Stimulated activated CD4-positive, alpha-beta T cell treated with anti-CD3 and anti-CD28 coated beads, Interleukin-4, amount 100 ng/mL, for 1 hour (primary cell): Measurements from ENCODE around the gene HOXB7.
A peak's percentile ranks its signal among the peaks of the same experiment; 100 is the strongest.

ENCODE experiments used
- DNase-seq: peaks from one replicate; pipeline ENCODE4 v3.0.0-alpha.2; 2020

Gene HOXB7

DNA sequence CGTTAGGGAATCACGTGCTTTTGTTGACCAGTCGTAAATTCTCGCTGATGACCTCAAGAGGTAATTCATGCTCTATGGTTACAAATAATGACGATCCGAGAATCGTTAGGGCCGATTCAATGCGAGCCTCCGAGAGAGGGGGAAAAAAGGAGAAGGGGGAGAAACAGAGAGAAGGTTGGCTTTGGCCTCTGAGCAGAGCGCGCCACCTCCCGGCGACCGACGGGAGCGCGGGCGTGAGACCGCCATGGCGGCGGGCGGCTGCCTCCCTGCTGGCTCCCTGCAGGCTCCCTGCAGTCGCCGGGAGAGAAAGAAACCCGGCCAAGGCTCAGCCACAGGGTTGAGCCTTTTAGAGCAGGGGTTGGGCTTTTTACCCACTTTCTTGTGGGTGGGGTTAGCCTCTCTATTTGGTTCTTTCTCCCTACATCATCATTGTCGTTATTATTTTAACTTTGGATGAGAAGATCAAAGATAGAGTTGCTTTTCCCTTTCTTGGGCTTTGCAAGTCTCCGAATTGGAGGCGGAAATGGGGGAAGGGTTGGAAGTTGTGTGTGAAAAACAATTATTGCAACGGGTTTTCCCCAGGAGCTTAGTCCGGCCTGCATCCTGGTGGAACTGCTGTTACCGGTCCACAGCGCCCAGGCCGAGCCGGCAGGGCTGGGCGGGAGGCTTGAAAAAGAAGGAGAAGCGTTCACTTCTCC lies 16.8 kb downstream of the HOXB7 start:
- DNase-seq, result peak; percentile 85

DNA sequence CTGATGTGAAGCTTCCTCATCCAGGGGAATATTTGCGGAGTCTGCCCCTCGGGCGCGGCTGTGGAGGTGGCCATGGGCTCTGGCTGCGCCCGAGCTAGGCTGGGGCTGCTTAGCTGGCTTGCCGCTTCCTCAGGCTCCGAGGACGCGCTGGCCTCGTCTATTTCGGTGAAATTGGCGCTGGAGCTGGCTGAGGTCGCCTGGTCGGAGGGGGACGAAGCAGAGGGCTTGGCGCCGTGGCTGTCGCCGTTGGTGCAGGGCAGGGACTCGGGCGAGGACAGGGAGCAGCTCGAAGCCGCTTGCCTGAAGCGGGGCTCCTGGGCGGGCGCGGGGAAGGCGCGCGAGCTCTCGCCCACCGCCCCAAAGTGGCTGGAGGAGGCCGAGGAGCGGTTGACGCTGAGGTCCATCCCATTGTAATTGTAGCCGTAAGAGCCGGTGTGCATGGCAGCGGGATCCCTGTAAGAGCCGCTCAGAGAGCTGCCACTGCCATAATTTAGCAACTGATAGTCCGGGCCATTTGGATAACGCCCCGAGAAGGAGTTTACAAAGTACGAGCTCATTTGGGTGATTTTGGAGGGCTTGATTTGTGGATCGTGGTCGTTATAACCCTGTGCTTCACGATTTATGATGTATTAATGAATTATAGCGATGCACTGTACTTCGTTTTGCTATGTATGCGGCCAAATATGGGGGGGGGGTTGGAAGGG lies 17.5 kb downstream of the HOXB7 start, which contains the start of gene HOXB5:
TSS of gene HOXB5 (minus strand) at position 654 of the 704 bp plus-strand sequence. CDS start at position 557, 97 bp downstream.
- DNase-seq, result no peak

DNA sequence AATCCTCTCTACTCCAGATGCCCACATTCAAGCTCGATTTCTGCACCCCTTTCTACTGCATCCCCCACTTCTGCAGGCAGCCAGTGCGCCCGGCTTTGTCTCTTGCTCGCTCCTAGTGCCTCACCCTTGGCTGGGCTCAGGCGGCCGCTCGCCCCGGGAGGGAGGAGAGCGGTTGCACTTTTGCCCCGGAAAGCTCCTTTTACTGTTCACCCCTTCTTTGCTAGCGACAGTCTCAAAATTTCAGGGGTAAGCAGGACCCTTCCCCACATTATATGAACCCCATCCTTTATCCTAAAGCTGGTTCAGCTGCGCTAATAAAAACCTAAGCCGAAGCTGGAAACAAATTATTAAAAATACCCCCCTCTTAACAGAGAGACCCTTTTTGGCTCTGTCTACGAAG lies 18.2 kb downstream of the HOXB7 start:
- DNase-seq, result no peak

DNA sequence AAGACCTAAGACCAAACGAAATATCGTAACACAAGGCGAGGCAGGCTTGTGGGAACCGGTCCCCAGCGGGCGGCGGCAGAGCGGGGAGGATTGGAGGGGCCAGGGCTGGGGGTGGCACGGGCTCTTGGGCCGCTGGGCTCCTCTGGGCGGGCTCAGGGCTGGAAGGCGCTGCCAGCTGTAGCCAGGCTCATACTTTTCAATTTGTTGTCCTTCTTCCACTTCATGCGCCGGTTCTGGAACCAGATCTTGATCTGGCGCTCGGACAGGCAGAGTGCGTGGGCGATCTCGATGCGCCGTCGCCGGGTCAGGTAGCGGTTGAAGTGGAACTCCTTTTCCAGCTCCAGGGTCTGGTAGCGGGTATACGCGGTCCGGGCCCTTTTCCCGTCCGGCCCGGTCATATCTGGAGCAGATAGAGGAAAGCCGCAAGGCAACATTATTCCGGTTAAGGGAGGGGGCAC lies 18.7 kb downstream of the HOXB7 start:
- no peak for DNase-seq

DNA sequence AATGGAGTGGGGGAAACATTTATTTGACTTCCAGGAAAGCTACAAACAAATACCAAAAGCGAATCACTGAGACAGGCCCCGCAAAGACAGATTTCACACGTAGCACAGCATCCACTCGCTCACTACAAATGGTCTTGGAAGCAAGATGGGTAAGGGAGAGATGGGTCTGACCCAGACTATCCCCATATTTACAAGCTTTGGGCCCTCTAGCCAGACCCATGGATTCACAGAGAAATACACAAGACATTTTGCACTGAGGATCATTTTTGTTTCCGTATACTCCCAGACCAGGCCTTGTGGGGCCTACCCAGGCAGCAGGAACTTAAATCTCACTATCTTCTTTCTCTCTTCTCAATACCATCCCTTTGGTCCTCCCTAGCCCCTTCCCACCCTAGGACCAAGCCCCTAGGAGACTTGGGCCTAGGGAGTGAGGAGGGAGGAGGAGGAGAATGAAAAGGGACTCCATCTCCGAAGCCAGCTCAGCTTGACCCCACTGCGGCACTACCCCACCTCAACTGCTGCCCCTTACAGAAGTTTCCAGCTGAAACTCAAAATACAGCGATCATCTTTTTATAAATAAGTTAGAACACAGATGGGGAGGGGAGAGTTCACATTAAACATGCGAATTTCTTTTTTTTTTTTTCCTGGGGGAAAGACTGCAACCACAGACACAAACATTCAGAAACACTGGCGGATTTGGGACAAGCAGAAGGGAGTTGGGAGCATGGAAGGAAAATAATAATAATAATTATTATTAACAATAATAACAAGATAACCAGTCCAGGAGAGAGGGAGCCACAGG lies 19.4 kb downstream of the HOXB7 start:
- DNase-seq, result no peak

DNA sequence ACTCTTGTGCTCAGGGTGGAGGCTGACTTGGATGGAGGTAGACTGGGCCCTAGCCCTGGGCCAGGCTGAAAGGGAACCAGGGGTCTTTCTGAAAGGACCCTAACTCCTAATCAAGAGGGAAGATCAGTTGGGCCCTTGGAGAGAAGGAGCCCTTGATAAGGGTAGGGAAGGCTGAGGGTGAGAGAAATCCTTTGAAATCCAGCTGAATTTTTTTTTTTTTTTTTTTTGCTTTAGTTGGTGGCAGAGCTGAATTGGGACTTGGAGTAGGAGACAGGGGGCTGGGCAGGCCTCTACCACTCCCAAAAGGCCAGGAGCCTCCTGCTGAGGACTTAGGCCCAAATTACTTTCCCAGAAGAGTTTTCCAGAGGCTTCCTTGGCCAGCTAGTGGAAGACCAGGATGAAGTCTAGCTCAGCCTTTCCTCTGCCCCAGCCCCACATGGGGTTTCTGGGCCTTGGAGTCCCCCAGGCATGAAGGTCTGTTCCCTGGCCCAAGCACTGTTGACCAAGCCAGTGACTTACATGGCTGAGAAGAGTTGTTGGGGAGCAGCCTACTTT lies 20.1 kb downstream of the HOXB7 start:
- DNase-seq, result no peak

DNA sequence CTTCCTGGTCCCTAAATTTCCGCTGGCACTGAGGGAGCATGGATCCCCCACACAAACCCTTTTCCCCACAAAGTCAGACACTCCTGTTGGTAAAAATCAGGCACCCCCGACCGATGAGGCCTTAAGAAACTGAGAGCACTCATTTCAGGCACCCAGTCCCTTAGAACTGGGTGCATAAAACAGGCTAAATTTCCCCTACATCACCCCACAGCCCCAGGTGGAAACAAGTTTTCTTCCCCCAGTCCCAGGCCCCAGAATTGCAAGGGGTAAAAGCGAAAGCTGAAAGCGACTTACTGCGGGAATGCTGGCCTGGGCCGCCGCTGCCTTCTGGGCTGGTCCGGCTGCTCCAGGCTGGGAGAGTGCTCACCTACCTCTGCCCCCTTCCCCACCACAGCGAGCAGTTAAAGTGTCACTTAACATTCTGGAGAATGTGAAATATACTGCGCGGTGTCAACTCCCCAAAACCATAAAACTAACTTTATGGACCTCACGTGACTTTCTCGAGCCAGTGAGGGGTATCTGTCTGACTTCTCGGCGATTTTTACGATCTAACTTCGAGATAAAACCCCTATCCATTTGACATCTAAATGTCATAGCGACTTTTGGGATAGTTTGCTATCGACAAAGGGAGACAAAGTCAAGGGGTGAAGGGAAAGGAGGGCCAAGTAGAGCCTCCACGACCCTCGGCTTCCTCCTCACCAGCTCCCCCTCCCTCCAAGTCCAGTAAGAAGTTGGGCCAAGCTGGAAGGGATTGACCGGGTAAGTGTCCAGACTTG lies 20.8 kb downstream of the HOXB7 start, which contains the start of gene HOXB3:
TSS of gene HOXB3 (minus strand) at position 411 of the 776 bp plus-strand sequence. CDS start 37,767 bp downstream, outside the sequence.
- no peak for DNase-seq

DNA sequence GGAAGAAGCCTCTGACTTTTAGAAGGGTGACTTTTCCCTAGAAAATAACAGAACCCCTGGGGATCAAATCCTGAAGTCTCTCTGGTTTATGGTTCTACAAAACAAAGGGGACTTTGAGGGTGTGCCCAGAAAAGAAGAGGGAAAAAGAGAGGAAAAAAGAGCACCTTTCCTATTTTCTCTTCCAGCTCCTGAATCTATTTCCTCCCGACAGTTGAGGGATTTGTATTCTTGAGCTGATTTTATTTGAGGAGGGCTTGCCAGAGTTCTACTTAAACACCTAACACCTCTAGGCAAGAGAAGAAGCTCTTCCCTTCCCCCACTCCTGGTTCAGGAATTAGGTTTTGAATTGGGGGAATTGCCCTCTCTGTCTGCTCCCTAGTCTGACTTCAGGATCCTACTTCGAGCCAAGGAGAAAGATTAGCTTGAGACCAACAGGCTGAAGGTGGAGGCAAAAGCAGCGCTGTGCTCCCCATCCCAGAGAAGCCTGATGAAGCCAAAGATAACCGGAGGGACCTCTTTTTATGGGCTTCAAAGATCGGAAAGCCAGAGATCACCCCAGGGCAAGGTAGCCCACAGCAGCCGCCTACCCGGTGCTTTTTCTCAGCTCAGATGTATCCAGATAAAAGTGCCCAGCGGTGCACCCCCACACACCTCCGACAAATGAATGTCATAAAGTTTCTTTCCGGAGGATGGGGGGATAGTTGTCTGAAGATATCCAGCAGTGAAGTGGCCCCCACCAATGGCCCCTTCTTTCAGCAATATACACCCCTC lies 21.6 kb downstream of the HOXB7 start:
- DNase-seq, result no peak

DNA sequence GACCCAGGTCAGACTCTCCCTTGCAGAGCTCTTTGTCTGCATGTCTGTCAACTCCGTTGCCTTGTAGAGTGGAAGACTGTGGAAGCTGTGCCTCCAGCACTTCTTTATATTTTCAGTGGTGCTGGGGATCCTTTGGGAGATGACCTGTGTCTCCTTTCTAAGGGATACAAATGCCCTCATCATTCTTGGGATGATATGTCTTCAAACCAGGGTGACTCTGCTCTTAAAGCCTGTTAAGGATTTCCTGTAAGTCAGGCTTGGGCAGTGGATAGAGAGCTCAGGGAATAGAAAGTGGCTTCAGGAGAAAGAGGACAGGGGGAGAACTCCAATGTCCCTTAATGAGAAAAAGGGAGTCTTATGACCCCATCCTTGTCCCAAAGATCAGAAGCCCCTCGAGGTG lies 22.3 kb downstream of the HOXB7 start:
- DNase-seq, result no peak

DNA sequence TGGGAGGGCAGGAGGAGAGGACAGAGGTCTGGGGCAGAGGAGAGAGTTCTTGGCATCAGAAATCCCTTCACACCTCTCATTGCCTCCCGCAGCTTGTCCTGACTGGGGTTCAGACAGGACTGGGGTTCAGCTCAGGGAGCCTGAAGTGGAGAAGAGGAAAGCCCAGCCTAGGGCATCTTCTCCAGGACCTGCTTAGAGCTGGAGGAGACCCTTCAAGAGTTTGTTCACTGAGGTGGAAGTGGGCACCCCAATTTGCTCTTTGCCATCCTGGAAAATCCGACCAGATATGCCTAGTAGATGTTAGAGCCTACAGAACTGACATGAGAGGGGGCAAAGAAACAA lies 22.8 kb downstream of the HOXB7 start:
- no peak for DNase-seq

DNA sequence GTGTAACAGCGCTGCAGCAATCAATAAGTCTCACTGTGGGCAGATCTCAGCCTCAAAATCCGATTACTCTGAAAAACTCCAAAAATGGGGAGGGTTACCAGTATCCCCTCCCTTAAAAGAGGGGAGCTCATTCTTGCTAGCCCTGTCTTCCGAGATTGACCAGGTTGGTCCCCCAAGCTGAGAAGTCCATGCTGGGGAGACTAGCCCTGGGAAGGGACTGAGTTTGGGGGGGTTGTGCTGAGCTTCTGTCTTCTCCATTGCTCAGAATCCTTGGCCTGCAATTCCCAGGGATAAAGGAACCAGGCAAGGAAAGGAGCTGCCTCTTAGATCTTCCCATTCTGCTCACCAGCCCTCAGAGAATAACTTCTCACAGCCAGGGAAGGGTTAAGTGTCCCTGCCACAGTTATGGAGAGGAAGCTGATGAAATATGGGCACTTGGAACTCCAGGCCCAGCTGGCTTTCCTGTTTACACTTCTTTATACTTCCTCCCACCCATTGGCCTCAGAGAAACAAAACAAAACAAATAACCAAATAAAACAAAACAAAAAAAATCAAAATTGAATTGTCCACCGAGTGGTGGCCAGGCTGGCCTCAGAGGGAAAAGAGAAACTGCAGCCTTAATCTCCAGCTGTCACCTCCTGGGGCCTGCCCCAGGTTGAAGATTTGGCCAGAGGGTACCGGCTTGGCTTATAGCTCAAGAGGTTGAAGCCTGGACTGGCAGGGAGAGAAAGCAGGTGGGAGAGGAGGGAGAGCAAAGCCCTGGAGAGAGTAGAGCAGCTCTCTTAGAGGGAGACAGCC lies 23.3 kb downstream of the HOXB7 start:
- DNase-seq, result no peak

DNA sequence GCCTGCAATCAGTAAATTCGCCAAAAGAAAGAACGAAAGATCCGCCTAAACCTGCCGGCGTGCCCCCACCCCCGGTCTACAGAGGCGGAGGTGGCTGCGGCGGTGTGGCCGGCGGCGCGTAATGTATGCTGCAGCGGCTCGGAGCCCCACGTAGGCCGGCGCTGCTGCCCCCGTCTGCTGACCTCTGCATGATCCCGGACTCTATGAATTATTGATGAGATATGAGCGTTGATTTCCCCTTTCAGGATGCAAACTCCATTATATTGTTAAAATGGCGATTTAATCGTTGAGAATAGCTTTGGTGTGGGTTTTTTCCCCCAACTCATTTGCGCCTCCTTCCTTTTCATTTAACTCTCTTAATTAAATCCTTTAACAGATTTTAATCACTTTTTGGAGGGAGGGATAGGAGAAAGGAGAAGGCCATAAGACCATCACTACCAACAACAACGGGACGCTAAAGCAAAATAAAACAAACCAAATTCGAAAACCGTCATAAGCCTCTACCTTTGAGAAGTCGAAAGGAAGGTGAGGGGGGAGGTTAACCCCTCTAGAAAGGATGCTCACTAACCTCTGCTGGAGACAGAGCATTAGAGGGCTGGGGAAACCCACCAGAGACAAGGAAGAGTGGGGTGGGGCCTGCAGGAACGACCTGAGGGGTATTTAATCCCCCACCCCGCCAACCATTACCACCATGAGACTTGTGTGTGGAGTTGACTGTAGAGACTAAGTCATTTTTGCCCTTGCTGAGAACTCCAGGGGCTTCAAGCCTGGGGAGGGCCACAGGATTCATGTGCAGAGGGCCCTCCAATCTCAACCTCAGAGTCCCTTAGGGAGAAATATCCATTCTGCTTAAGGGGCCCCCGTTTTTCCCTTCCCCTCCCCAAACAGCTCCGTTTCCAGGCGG lies 24.2 kb downstream of the HOXB7 start:
- DNase-seq, result peak; percentile 40

DNA sequence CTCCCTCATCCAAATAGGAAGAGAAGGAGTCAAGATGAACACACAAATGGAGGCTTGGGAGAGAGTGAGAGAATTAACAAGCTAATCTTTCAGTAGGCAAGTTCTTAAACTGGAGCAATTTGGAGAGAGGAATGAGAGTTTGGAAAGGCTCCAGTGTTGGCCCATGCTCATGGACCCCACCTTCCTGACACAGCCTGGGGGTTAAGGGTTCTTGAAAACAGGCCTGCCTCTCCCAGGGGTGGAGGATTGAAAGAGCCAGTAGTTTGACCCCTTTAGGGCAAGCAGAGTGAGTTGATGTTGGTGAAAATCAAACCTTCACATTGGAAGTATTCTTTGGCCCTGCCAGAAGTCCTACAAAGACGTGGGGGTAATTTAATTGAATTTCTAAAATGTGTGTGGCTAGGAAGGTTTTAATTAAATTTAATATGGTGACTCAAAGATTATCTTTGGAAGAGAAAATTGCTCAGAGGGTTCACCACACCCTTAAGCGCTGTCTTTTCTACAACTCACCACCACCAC lies 26.5 kb downstream of the HOXB7 start:
- DNase-seq, result no peak

DNA sequence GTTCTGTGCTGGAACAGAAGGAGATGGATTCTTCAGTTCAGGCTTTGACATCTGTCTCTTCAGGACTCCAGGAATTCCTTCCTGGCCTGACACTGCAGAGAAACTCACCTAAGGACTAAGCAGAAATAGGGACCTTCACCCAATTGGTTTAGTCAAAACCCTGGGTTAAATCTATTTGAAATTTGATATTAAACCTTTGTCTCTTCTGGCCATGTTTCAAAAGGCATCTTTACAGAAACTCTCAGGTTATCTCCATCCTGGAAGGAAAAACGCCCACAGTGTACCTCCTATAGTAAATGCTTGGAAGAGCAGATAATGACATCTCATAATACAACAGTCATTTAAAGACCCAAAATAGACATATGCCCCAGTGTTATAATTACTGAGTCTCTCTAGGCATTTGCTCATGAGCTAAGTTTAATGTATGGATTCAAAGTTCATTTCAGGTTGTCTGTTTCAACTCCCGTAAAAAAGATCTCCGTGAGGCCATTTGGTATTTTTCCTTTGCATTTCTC lies 27.1 kb downstream of the HOXB7 start:
- no peak for DNase-seq

DNA sequence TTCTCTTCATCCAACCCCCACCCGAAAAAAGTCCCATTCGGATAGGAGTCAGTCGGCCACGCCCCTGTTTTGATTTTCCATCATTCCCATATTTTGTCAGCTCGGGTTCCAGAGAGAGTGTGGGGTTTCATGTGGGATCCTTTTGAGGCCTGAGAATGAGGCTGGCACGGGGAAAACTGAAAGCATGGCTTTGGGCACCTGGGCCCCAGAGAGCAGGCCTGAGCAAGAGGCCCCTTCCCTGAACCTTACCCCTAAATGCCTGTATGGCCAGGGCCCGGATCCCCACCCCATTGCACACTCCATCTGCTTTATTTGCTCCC lies 28.1 kb downstream of the HOXB7 start:
- DNase-seq, result no peak

DNA sequence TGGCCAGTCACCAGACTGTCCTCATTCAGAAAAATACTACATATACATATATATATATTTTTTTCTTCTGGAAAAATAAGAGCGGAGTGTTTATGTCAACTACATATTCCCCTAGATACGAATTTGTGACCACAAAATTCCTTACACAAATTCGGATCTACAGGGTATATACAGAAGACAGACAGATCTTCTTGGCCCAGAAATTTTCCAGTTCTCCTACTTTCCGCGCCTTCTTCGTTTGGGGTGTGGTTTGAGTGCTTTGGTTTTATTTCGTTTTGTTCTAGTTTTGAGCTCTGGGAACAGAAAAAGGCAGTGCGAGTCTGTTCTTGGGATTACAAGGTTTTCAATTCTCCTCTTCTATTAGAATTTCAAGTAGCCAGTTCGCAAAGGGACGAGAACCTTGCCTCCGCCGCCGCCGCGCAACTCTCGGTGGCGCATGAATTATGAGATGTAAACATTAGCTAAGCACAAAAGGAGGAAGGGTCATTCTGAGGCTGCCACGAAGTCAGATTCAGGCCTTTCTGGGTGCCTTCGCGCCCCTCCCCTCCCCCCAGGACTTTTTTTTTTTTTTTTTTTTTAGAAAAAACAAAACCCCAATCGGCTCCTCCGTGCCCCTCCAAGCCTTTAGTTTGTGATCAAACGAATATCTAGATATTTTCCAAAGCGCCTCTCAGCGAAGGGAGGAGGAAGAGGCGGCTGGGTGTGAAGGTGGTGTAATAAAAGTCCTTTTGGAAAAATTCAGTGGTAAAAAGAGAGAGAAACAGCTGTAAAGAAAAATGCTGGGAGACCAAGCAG lies 30.9 kb downstream of the HOXB7 start:
- DNase-seq, result no peak

DNA sequence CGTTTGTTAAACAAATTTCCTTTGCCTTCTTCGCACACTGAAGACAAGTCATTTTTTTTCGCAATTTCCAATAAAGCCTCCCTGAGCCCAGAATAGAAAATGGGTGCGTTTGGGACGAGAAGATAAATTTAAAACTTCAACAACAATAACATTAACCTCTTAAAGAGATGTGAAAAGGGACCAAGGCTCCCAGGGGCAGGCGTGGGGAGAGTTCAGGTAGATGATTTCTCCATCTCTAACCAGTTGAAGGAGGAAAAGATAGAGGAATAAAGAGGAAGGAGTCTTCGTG lies 31.4 kb downstream of the HOXB7 start:
- DNase-seq, result no peak

DNA sequence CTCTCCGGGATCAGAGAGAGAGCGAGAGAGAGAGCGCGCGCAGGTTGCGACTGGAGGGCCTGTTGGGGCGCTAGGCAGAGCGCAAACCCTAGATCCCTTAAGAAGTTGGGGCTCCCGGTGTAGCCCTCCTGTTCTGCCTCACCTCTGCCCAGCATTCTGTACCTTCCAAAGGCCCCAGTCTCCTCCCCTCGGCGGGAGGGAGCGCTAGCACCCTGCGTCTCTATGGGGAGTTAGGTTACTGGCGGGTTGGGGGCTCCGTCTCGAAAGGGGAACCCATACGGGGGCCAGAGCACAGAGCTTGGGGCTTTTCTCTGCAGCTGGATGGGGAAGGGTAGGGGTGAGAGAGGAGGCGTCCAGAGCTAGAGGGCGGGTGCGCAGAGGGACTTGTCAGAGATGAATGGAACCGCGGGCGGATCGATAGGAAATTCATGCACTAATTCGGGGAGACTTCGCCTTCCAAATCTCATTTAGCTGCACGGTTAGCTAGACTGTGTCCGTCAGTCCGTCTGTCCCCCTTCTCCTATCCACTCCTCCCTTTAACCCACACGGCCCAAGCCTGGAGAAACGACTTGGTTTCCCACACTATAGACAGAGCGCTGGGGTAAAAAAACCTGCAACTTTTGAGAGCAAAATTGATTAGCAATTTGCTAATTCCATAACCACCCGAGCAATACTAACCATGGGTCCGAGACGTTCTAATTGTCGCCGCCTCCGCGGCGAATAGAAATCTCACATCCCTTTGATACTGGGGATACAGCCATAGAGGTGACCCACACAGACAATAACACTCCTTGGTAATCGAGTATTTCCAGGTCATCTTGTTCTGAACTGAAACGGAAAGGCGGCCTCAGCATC lies 32.0 kb downstream of the HOXB7 start:
- no peak for DNase-seq
